ENCODE results near the gene TMEM69. TPM values are rescaled to one million over a fixed set of nuclear protein-coding genes. Genes with fewer than 3 reads are reported as not detected.

Gene TMEM69
- total and polyA plus RNA-seq, 2 of the 13 experiments (the other 11 are each of a cell fraction or from before 2014, with no cell fraction given), result 25.4 to 135 TPM

DNA sequence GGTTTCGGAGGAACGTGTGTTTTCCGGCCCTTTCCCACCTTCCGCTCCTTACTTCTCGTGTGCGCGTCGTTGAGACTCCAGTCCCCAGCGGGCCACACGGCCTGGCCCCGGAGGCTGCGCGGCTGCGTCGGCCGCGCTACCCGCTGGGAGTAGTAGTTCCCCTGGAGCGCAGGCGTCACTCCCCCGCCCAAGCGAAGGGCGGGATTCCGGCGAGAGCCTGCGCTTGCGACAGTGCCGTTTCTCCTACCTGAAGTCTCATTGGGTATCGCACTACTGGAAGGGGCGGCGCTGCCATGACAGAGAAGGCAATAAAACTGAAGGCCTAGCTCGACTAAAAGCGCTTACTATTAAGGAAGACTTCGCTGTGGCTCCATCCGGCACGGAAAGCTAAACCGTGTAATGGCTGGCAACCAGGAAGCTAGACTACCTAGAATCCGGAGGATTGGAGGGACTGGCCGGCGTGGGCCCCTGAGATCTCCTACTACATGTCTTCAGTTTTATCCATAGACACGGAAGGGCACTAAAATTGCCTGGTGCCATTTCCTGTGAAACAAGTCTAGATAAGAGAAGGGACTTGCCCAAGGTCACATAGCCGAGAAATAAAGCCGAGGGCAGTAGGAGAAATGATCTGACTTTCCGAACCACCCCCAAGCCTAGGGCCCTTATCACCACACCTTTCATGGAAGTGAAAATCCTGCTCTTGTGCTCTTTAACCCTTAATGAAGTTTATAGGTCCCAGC lies 797 bp upstream of the TMEM69 start (continued):
- TF ChIP-seq ZNF280B (CRISPR knock-in tag; IDR thresholded peaks at IDR 0.05; ENCODE audit: borderline replicate concordance) (no peak), ISX (CRISPR knock-in tag; conservative IDR thresholded peaks at IDR 0.05) (no peak), ZNF446 (CRISPR knock-in tag; IDR thresholded peaks at IDR 0.05) (no peak), ZNF772 (CRISPR knock-in tag; IDR thresholded peaks at IDR 0.05) (no peak; the same call in 1 of the 2 replicates), SIN3A (IDR thresholded peaks at IDR 0.05; ENCODE audit: borderline replicate concordance, low read depth, low read length) (peak; percentile 65; the same call in 1 of the 2 replicates), MAX (IDR thresholded peaks at IDR 0.05) (peak; percentile 62), PATZ1 (CRISPR knock-in tag; IDR thresholded peaks at IDR 0.05) (peak; percentile 22), JUNB (CRISPR knock-in tag; IDR thresholded peaks at IDR 0.05; ENCODE audit: borderline replicate concordance) (no peak), PHF8 (CRISPR knock-in tag; IDR thresholded peaks at IDR 0.05) (peak; percentile 27), ZNF567 (CRISPR knock-in tag; IDR thresholded peaks at IDR 0.05; ENCODE audit: borderline replicate concordance) (no peak), ATM (IDR thresholded peaks at IDR 0.05; ENCODE audit: borderline replicate concordance) (no peak), ZNF350 (CRISPR knock-in tag; IDR thresholded peaks at IDR 0.05; ENCODE audit: borderline replicate concordance, low read depth) (no peak), ZNF160 (CRISPR knock-in tag; IDR thresholded peaks at IDR 0.05) (peak; percentile 16; the same call in 1 of the 2 replicates), MEIS1 (CRISPR knock-in tag; IDR thresholded peaks at IDR 0.05; ENCODE audit: borderline replicate concordance) (no peak), ZNF484 (CRISPR knock-in tag; IDR thresholded peaks at IDR 0.05; ENCODE audit: borderline replicate concordance, low read depth) (no peak), MIER3 (CRISPR knock-in tag; IDR thresholded peaks at IDR 0.05; ENCODE audit: borderline replicate concordance) (no peak; the same call in 1 of the 2 replicates), ZNF558 (CRISPR knock-in tag; IDR thresholded peaks at IDR 0.05; ENCODE audit: borderline replicate concordance) (peak; percentile 87), ZNF30 (CRISPR knock-in tag; IDR thresholded peaks at IDR 0.05) (no peak), ZNF713 (CRISPR knock-in tag; IDR thresholded peaks at IDR 0.05) (no peak), TFDP2 (CRISPR knock-in tag; IDR thresholded peaks at IDR 0.05) (peak; percentile 77)
- TF ChIP-seq, protein P1, sequence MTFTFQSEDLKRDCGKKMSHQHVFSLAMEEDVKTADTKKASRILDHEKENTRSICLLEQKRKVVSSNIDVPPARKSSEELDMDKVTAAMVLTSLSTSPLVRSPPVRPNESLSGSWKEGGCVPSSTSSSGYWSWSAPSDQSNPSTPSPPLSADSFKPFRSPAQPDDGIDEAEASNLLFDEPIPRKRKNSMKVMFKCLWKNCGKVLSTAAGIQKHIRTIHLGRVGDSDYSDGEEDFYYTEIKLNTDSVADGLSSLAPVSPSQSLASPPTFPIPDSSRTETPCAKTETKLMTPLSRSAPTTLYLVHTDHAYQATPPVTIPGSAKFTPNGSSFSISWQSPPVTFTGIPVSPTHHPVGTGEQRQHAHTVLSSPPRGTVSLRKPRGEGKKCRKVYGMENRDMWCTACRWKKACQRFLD (CRISPR knock-in tag; IDR thresholded peaks at IDR 0.05; ENCODE audit: borderline replicate concordance), result no peak
- TF ChIP-seq, protein P2, sequence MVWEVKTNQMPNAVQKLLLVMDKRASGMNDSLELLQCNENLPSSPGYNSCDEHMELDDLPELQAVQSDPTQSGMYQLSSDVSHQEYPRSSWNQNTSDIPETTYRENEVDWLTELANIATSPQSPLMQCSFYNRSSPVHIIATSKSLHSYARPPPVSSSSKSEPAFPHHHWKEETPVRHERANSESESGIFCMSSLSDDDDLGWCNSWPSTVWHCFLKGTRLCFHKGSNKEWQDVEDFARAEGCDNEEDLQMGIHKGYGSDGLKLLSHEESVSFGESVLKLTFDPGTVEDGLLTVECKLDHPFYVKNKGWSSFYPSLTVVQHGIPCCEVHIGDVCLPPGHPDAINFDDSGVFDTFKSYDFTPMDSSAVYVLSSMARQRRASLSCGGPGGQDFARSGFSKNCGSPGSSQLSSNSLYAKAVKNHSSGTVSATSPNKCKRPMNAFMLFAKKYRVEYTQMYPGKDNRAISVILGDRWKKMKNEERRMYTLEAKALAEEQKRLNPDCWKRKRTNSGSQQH (CRISPR knock-in tag; IDR thresholded peaks at IDR 0.05; ENCODE audit: low read depth), result peak; percentile 43

Data from HepG2 (cell line).